GM12891 (cell line): ENCODE measurements around the gene INO80.
"Not testable (repeated sequence)": the region's sequence is repeated elsewhere in the genome, so short reads cannot be mapped to it uniquely, and the experiment has no call there.

Source experiments
- DNase-seq: peaks from one replicate; pipeline ENCODE4 v3.0.0; 2011; ENCODE audit warnings: low spot score; ENCODE audit not compliant: insufficient read length
- FAIRE-seq: peaks from 2 replicates; lab custom pipeline; 2011; peaks lifted over from hg19 to GRCh38; lab: Jason Lieb, UNC
- PAX5 ChIP-seq: IDR thresholded peaks from 2 replicates; pipeline ENCODE4 v1.6.1; 2011; ENCODE audit warnings: low read length, moderate library complexity, mild to moderate bottlenecking; ENCODE audit not compliant: insufficient read depth, severe bottlenecking
- POLR2A ChIP-seq: IDR thresholded peaks from 2 replicates; pipeline ENCODE4 v1.6.1; 2011; ENCODE audit warnings: low read depth, low read length, control low read depth
- POLR2AphosphoS5 ChIP-seq: IDR thresholded peaks from 2 replicates; pipeline ENCODE4 v1.6.1; 2011; ENCODE audit warnings: low read depth, low read length, control low read depth
- POU2F2 ChIP-seq: IDR thresholded peaks from 2 replicates; pipeline ENCODE4 v1.6.1; 2011; ENCODE audit warnings: low read depth, mild to moderate bottlenecking, control low read depth, low read length, moderate library complexity
- SPI1 ChIP-seq: IDR thresholded peaks from 2 replicates; pipeline ENCODE4 v1.6.1; 2011; ENCODE audit warnings: low read depth, low read length, control low read depth
- TAF1 ChIP-seq: IDR thresholded peaks from 2 replicates; pipeline ENCODE4 v1.6.1; 2011; ENCODE audit warnings: low read depth, low read length, control low read depth

INO80 gene

DNA sequence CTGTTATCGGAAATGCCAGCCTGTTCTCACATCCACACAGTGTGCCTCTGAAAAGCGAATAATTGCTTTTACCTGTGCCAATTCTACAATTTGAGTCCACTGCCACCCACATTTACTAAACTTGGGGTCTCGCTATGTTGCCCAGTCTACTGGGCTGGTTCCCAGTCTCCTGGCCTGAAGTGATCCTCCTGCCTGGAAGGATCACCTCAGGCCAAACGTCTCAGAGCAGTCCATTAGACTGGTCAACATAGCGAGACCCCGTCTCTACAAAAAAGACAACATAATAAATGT, 827 bp upstream of the INO80 start:
- FAIRE-seq = no peak
- DNase-seq = no peak
- TF ChIP-seq PAX5 = no peak
- no peak for TF ChIP-seq SPI1
- no peak; the same call in 1 of the 2 replicates for TF ChIP-seq POLR2AphosphoS5
- TF ChIP-seq POLR2A = no peak
- no peak for TF ChIP-seq POU2F2
- no peak for TF ChIP-seq TAF1

DNA sequence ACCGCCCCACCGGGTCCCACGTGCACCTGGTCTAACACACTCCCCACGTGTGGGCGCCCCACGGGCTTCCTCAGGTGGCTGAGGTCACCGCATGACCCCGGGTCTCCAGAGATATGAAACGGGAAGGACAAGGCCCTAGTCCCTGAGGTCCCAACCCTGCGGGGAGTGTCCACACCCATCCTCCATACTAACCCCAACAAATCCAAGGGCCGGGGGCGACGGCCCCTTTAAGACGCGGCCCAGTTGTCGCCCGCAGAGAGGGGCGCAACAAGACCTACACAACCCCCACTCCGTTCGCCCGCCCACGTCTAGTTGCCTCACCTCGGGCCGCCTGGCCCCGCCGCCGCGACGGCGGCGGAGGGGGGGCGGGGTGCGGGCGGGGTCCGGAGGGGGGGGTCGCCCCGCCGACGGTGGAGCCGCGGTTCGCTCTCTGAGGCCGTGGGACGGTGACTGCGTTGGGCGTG, 396 bp downstream of the INO80 start:
- peak; percentile 50 for DNase-seq
- peak; percentile 74 for FAIRE-seq
- TF ChIP-seq SPI1 (no peak), PAX5 (no peak), TAF1 (no peak), POLR2AphosphoS5 (no peak)

DNA sequence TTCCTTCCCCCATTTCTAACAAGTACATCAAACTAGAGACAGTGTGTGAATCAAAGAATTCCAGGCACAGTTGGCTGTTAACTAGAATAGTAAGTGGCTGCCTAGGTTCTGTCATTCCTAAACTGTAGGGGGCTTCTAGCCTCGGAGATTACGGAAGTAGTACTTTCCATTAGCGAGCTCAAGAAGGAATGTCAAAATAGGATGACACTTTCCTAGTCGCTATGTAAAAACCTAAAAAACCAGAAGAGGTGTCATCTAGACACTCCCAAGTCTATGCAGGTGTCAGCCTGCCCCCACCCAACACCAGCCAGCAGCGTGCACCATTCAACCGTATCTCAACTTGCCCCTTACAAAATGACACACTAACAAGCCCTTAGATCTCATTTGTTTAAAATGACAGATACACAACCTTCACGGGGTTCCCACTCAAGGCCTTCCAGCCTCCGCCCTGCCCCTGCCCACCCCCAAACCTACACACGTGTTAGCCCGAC, 874 bp downstream of the INO80 start:
- DNase-seq (no peak), FAIRE-seq (no peak)
- no peak for TF ChIP-seq SPI1
- TF ChIP-seq TAF1 = no peak
- TF ChIP-seq POLR2A = no peak
- no peak for TF ChIP-seq POU2F2
- TF ChIP-seq PAX5 = no peak
- no peak; the same call in 1 of the 2 replicates for TF ChIP-seq POLR2AphosphoS5

DNA sequence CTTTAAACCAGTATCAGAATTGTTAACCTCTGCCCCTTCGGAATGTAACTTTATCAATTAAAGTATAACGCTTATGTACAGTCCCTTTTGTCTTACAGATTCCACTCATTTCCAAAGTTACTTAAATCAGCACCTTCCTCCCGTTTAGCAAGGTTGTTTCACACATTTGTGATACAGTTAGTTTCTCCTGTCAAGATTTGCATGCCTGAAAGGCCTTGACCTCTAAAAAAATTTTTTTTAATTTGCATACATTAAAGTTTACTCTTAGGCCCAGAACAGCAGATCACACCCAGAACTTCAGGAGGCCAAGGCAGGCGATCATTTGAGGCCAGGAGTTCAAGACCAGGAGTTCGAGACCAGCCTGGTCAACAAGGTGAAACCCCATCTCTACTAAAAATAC, 9.1 kb downstream of the INO80 start:
- no peak for FAIRE-seq
- TF ChIP-seq PAX5 (no peak), TAF1 (no peak), SPI1 (no peak), POU2F2 (no peak), POLR2AphosphoS5 (no peak)
- DNase-seq = no peak

DNA sequence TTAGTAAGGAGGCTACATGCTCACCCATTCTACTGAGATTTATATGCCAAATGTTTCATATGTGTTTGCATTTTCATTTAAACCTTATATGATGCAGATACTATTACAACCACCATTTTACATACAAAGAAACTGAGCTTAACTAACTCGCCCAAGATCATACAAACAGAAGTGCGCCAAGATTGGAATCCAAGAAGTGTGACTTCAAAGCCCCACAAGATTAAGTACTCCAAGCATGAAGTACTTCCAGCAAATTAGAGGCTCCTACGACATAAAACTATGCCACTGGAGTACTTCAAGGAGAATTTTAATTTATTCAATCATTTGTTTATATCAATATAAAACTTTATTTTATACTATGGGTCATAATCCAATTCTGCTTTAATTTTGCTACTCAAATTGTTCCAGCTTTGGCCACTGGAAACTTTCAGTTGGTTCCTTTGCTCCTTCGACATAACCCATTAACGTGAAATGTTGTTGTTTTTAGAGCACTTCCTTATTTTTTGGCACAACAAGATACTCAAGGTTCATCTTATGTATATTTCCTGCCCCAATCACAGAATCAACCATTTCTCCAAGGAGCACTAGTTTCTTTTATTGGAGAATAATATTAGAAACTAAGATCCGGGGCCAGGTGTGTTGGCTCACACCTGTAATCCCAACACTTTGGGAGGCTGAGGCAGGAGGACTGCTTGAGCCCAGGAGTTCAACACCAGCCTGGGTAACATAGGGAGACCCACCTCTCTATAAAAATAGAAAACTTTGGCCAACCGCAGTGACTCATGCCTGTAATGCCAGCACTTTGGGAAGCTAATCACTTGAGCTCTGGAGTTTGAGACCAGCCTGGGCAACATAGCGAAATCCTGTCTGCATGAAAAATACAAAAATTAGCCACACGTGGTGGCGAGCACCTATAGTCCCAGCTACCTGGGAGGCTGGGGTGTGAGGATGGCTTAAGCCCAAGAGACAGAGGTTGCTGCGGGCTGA, 10.4 kb downstream of the INO80 start:
- DNase-seq (no peak), FAIRE-seq (no peak)
- TF ChIP-seq SPI1 (peak; percentile 40; the same call in 1 of the 2 replicates), TAF1 (no peak)

DNA sequence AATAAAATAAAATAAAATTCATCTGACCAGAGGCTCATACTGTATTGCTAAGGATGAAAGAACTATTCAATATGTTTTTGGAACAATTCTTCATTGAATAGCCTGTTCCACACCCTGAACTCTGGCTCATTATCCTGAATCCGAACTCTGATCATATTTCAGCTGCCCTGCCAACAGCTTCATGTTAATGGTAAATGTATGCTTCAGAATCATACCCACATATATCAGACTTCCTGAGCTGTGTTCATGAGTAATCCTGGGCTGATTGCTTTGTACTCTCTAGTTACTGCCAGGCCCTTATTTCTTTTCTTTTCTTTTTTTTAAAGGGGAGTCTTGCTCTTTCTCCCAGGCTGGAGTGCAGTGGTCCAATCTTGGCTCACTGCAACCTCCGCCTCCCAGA, 11.8 kb downstream of the INO80 start:
- no peak for TF ChIP-seq POU2F2
- DNase-seq (no peak), FAIRE-seq (no peak)

DNA sequence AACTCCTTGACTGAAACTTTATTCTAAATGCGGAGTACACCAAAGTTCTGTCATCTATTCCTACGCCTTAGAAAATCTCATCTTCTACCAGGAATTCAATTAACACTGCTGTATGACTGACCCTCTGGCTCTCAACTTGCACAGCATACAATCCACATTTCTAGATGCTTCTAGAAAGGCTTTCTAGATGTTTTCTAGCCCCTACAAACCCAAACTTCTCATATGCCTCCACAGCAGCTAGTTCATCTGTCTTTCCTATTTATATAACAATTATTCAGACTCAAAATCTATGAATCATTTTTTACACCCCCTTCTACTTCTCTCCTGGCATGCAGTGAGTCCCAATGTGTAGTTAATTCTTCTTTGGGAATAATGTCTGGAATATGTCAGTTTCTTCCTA, 13.2 kb downstream of the INO80 start:
- FAIRE-seq = no peak
- no peak for DNase-seq
- no peak for TF ChIP-seq POLR2AphosphoS5
- TF ChIP-seq POLR2A = no peak
- no peak for TF ChIP-seq PAX5
- TF ChIP-seq SPI1 = no peak
- no peak for TF ChIP-seq POU2F2
- TF ChIP-seq TAF1 = no peak

DNA sequence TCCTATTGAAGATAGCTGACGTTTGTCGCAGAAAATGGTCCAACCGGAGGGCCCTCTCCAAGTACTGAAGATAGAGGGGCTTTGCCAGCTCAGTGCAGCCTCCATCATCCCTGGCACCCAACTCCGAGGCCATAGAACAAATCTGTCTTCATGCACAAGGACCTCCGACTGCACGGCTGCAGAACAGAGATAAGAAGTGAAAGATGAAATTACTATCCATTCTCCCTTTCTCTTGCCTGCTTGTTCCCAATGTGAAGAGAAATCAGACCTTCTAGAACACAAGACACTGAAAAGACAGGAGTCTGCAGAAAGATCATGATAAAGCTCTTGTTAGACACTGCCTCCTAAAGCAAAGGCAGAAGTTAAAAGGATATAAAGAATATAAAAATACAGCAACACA, 19.9 kb downstream of the INO80 start:
- no peak for FAIRE-seq
- no peak for DNase-seq
- TF ChIP-seq TAF1 (no peak), POLR2A (no peak), POU2F2 (no peak), PAX5 (no peak), SPI1 (no peak), POLR2AphosphoS5 (no peak)

DNA sequence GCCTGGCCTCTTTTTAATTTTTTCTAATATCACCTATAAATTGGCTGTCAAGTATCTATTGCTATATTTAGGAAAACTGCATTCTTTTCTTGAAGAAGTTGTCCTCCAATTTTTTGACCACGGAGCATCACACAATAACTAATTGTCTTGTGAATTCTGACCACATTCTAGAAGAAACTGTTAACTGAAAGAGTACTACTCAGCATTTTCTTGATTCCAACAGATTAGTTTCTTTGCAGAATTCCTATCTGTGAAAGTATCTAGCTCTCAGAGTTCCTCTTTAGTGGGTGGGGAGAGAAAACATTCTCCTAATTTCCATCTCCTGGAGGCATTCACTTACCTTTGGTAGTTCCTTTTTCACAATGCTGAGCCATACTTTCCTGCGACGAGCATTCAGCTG, 31.1 kb downstream of the INO80 start:
- FAIRE-seq = no peak
- no peak for DNase-seq
- TF ChIP-seq SPI1 = no peak
- no peak for TF ChIP-seq POU2F2
- TF ChIP-seq TAF1 = no peak
- TF ChIP-seq PAX5 = no peak
- no peak for TF ChIP-seq POLR2A
- TF ChIP-seq POLR2AphosphoS5 = no peak

DNA sequence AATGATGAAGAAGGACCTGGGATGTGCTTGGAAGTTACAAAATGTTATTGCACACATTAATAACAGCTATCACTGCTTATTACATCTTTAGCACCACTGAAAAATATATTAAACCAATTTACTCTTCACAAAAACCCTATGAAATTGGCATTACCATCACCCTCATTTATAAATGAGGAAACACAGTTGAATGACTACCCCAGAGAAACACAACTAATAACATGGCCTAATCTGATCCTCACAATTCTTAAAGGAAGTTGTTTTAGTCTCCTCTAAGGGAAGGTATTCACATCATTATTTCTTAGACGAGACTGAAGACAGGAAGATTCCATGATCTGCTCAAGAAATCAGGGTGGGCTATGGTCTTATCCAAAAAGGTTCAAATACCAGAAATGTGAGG, 35.9 kb downstream of the INO80 start:
- FAIRE-seq (no peak), DNase-seq (no peak)
- TF ChIP-seq POLR2A (no peak), POU2F2 (no peak), TAF1 (no peak), PAX5 (no peak), POLR2AphosphoS5 (no peak), SPI1 (no peak)

DNA sequence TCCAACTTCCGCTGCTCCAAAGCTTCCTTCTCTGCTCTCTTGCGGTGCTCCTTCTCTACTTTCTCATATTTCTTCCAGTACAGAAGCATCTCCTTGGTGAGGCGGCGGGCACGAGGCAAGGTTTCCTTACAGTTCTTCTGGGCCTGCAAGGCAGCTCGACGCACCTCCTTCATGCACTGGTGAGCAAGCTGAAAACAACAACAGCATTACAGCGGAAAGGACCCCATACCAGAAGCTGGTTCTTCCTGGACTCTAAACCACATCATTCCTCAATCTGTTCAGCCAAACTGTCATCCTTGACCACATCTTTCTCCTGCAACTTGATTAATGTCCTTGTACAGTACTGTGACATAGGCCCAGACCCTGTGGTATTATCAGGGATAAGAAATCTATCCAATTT, 36.4 kb downstream of the INO80 start:
- DNase-seq (no peak), FAIRE-seq (no peak)
- TF ChIP-seq POU2F2 (no peak), PAX5 (no peak), POLR2AphosphoS5 (no peak), TAF1 (no peak), SPI1 (no peak), POLR2A (no peak)

DNA sequence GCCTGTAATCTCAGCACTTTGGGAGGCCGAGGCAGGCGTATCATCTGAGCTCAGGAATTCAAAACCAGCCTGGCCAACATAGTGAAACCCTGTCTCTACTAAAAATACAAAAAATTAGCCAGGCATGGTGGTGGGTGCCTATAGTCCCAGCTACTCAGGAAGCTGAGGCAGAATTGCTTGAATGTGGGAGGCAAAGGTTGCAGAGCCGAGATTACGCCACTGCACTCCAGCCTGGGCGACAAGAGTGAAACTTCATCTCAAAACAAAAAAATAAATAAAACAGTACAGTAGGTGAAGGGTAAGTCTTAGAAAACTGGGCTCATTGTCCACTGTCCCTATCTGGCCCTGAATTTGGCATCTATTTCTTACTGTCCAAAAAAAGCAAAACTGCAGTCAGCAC, 37.2 kb downstream of the INO80 start:
- not testable (repeated sequence) for DNase-seq, FAIRE-seq
